Transverse colon (tissue), 4 donors: ENCODE data around the gene UPP1. TPM values are rescaled to one million over a fixed set of nuclear protein-coding genes. Genes with fewer than 3 reads are reported as not detected.

Experiments used
- DNase-seq: peaks from one replicate; pipeline ENCODE4 v3.0.0-alpha.2; 2019
- H3K27ac ChIP-seq, 4 donors: fragments of 200-600 bp; sonication (generic); 2 replicates each; pipeline ENCODE4 v1.5.1; 2016 to 2018; ENCODE audit warnings: inconsistent platforms in 4 of 4
- H3K27me3 ChIP-seq: fragments of 200-600 bp; sonication (generic); 2 replicates; pipeline ENCODE4 v1.5.1; 2017; ENCODE audit warnings: inconsistent platforms
- H3K36me3 ChIP-seq, 4 donors: fragments of 200-600 bp; sonication (generic); 2 replicates each; pipeline ENCODE4 v1.5.1; 2017 to 2019; ENCODE audit warnings: inconsistent platforms in 4 of 4
- H3K4me1 ChIP-seq, 4 donors: fragments of 200-600 bp; sonication (generic); 2 replicates each; pipeline ENCODE4 v1.5.1; 2017 to 2020; ENCODE audit warnings: inconsistent platforms in 4 of 4
- H3K4me3 ChIP-seq, 4 donors: fragments of 200-600 bp; sonication (generic); 1 replicate in 1 of 4; 2 replicates in 3 of 4; pipeline versions ENCODE4 v1.5.1 to v1.6.1; 2017 to 2019; ENCODE audit warnings: inconsistent platforms in 4 of 4
- H3K9me3 ChIP-seq, 2 donors: fragments of 200-600 bp; sonication (generic); 2 replicates each; pipeline ENCODE4 v1.5.1; 2017 to 2019; ENCODE audit warnings: inconsistent platforms in 2 of 2
- EP300 ChIP-seq: sonication (generic); formaldehyde crosslinking; IDR thresholded peaks from one replicate; pipeline ENCODE4 v1.6.1; 2017; ENCODE audit warnings: antibody characterized with exemption, low read depth
- POLR2A ChIP-seq: fragments of 450-650 bp; IDR thresholded peaks from one replicate; pipeline ENCODE4 v1.6.1; 2016; ENCODE audit warnings: antibody characterized with exemption, mild to moderate bottlenecking, moderate library complexity
- POLR2AphosphoS5 ChIP-seq, 3 donors: sonication (generic); formaldehyde crosslinking; IDR thresholded peaks; one replicate each; pipeline ENCODE4 v1.6.1; 2016; ENCODE audit warnings: antibody characterized with exemption in 3 of 3
- WGBS, 2 donors: methylation state at CpG; one replicate each; pipeline ENCODE4 v1.1.5; 2018; ENCODE audit warnings: low coverage in 1 of 2; 5-methylcytosine and 5-hydroxymethylcytosine counted together
- in situ Hi-C, 4 donors: fragments of 200-750 bp; cut with MboI; loops; one replicate each; pipeline versions ENCODE4 v1.15.0 to v1.15.1; 2017; ENCODE audit warnings: low sequenced_read_pairs in 3 of 4, low pct_ligation_motif_present in 1 of 4, low pct_unique_long_range_greater_than_20kb in 1 of 4
- intact Hi-C: fragments of 100-400 bp; cut with DNase I; formaldehyde crosslinking; loops from one replicate; pipeline ENCODE4 v1.15.1; 2023; ENCODE audit warnings: low total_unique reads
- total RNA-seq, 4 donors: library from RNA; depleted of rRNA; stranded (reverse); fragments of >200 nt; gene quantifications; one replicate each; pipeline ENCODE4 v1.1.0, GENCODE V29; 2016
- TF ChIP-seq, protein P1 (sequence below), 5 experiments: fragments of 200-600 bp in 3 of 5; fragments of 450-650 bp in 2 of 5; sonication (generic) in 3 of 5; IDR thresholded peaks; 1 replicate in 2 of 5; 2 replicates in 3 of 5; pipeline ENCODE4 v1.5.1; 2016 to 2017; ENCODE audit warnings: antibody characterized with exemption in 5 of 5, inconsistent platforms in 3 of 5, mild to moderate bottlenecking in 2 of 5, moderate library complexity in 1 of 5

UPP1 gene
- total RNA-seq, 4 donors from 2014 or later: 31.3 to 46.8 (median 39.3) TPM

DNA sequence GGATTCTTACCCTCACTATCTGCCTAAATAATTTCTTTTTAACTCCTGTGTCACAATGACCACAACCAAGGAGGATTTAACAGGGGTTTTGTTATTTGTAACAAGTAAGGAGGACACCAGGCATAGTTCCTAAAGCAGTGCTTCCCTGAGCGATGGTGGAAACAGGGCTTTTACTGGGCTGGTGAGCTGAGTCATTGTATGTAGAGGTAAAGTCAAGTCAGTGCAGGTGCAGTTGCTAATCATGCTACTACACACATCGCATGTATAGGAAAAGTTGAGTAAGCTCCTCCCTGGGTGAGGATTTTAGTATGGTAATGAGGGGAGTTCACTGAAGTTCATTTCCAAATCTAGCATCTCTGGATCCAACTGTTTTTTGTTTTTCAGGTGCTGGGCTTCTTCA, 59.2 kb downstream of the UPP1 start:
- H3K27ac ChIP-seq: peak overlapping the region; percentile 74 to 91 (median 88)
- peaks cover 2 to 50% (median 20%) of the 10 kb centered on the region in 4 donors for H3K4me1 ChIP-seq
- no peaks in the 10 kb centered on the region for H3K27me3 ChIP-seq
- no peak for TF ChIP-seq POLR2A
- TF ChIP-seq, protein P1, sequence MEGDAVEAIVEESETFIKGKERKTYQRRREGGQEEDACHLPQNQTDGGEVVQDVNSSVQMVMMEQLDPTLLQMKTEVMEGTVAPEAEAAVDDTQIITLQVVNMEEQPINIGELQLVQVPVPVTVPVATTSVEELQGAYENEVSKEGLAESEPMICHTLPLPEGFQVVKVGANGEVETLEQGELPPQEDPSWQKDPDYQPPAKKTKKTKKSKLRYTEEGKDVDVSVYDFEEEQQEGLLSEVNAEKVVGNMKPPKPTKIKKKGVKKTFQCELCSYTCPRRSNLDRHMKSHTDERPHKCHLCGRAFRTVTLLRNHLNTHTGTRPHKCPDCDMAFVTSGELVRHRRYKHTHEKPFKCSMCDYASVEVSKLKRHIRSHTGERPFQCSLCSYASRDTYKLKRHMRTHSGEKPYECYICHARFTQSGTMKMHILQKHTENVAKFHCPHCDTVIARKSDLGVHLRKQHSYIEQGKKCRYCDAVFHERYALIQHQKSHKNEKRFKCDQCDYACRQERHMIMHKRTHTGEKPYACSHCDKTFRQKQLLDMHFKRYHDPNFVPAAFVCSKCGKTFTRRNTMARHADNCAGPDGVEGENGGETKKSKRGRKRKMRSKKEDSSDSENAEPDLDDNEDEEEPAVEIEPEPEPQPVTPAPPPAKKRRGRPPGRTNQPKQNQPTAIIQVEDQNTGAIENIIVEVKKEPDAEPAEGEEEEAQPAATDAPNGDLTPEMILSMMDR (IDR thresholded peaks at IDR 0.05): no peak
- no peak for TF ChIP-seq POLR2AphosphoS5 (IDR thresholded peaks at IDR 0.05)
- TF ChIP-seq EP300: no peak
- WGBS, 2 donors: 70% methylated on average over 2 of the region's 2 CpGs; no CpG with 5 or more reads in 1 of the 2 donors
- H3K4me3 ChIP-seq: no peak overlapping the region
- intact Hi-C loops: no loop called here
- DNase-seq: peak; percentile 11
- no peaks in the 10 kb centered on the region for H3K9me3 ChIP-seq
- in situ Hi-C loops: no loop called here
- no peaks in the 10 kb centered on the region for H3K36me3 ChIP-seq

DNA sequence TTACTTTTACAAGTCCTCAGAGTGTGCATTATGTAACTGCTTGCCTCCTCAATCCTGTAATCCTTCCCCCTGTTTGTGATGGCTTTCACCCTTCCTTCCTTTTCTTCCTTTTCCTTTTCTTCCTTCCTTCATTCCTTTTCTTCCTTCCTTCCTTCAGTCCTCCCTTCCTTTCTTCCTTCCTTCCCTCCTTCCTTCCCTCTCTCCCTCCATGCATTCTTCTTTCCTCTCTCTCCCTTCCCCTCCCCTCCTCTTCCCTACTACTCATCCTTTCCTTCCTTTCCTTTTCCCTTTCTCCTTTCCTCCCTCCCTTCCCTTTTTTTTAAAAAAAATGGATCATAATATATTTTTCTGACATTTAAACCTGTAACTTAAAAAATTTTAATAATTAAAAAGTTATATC, 60.0 kb downstream of the UPP1 start:
- intact Hi-C loops: no loop called here
- in situ Hi-C loops: no loop called here

DNA sequence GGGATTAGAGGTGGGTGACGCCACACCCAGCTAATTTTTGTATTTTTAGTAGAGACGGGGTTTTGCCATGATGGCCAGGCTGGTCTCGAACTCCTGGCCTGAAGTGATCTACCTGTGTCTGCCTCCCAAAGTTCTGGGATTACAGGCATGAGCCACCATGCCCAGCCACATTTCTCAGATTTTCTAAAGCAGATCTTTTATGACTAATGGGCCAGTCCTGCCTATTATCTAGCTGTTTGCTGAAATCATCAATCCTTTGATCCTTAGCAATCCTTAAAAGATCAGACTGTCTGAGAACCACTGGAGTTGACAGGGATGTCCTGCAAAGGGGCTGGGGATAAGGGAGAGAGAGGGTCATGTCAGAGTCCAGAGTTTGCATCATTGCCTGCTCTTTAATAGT, 61.0 kb downstream of the UPP1 start:
- H3K4me1 ChIP-seq: peaks cover 0 to 40% (median 15%) of the 10 kb centered on the region in 4 donors
- H3K27me3 ChIP-seq: no peaks in the 10 kb centered on the region
- WGBS, 2 donors: 72% methylated on average over 3 of the region's 3 CpGs; no CpG with 5 or more reads in 1 of the 2 donors
- no peak for TF ChIP-seq EP300
- TF ChIP-seq POLR2A: no peak
- TF ChIP-seq, protein P1 (IDR thresholded peaks at IDR 0.05): no peak
- no peak for TF ChIP-seq POLR2AphosphoS5 (IDR thresholded peaks at IDR 0.05)
- no peak overlapping the region for H3K4me3 ChIP-seq
- no peaks in the 10 kb centered on the region for H3K9me3 ChIP-seq
- DNase-seq: no peak
- no peaks in the 10 kb centered on the region for H3K36me3 ChIP-seq
- intact Hi-C loops: no loop called here
- H3K27ac ChIP-seq: no peak overlapping the region
- in situ Hi-C loops: no loop called here

More for the DNA sequence above, 60.0 kb downstream of the UPP1 start:
- Histone ChIP-seq H3K9me3 (no peaks in the 10 kb centered on the region), H3K4me1 (peaks cover 0 to 43% (median 16%) of the 10 kb centered on the region in 4 donors), H3K36me3 (no peaks in the 10 kb centered on the region), H3K27me3 (no peaks in the 10 kb centered on the region), H3K27ac (peak overlapping the region in 2 of 4 donors; percentile 87 to 91), H3K4me3 (no peak overlapping the region)
- no peak for TF ChIP-seq EP300
- no peak for TF ChIP-seq POLR2A
- TF ChIP-seq POLR2AphosphoS5 (IDR thresholded peaks at IDR 0.05): no peak
- TF ChIP-seq, protein P1 (IDR thresholded peaks at IDR 0.05): no peak
- DNase-seq: no peak

DNA sequence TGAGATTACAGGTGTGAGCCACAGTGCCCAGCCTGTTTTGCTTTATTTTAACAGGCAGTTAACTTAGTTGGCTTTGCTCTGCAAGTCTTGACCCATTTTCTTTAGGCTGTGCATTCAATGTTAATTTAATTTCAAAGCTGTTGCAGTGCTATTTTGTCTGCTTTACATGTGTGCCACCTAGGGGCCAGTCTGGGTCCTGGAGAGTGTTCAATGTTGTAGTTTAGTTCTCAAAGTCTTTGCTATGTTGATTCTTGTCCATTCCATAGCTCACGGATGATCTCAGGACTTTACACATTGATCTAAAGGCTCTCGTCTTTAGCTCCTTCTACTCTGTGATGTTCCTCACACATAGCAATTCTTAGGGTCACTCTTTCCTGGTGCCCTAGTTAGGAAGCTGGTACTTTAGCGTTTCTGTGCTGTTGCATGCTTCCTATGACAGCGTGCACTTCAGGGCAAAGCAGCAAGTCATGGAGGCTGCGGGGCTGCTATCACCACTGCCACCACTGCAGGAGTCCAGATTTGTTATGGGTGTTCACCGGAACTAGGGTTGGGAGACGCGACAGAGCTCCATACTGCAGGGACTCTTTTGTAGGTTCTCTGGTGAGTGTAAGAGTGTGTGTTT, 65.8 kb downstream of the UPP1 start:
- 74 to 78% methylated on average over 6 to 8 of the region's 8 CpGs for WGBS, 2 donors
- Histone ChIP-seq H3K4me1 (peaks cover 0 to 5% (median 2%) of the 10 kb centered on the region in 4 donors), H3K27ac (peak overlapping the region in 1 of 4 donors; percentile 1), H3K36me3 (no peaks in the 10 kb centered on the region), H3K9me3 (no peaks in the 10 kb centered on the region), H3K27me3 (no peaks in the 10 kb centered on the region), H3K4me3 (no peak overlapping the region)
- TF ChIP-seq EP300: no peak
- TF ChIP-seq, protein P1 (IDR thresholded peaks at IDR 0.05): peak; percentile 52 to 81 (median 66)
- in situ Hi-C loops: no loop called here
- intact Hi-C loops: no loop called here
- DNase-seq: peak; percentile 74

Other genes starting within 250 kb of the UPP1 start
- 10 to 100 TPM in 2 of 4 donors, 1 to 10 TPM in 1, under 1 TPM in 1; 0.41 to 37.4 (median 17.5) TPM for gene PKD1L1, start 140.8 kb upstream of the UPP1 start, total RNA-seq
- 10 to 100 TPM; 37.2 to 74.8 (median 52.3) TPM for gene HUS1, start 109.7 kb upstream of the UPP1 start, total RNA-seq
- not detected for gene SUN3, start 60.2 kb upstream of the UPP1 start, total RNA-seq
- gene C7orf57, start 53.7 kb upstream of the UPP1 start, total RNA-seq: not detected
- under 1 TPM; under 0.01 to 0.96 (median 0.35) TPM for gene ABCA13, start 82.2 kb downstream of the UPP1 start, total RNA-seq